Stimulated activated CD8-positive, alpha-beta memory T cell treated with anti-CD3 and anti-CD28 coated beads, Interleukin-12 subunit alpha, Interleukin-12 subunit beta, amount 100 ng/mL, for 1 hour (primary cell): ENCODE measurements around the gene HIGD1B.
A peak's percentile ranks its signal among the peaks of the same experiment; 100 is the strongest.

ENCODE experiments used
- DNase-seq: peaks from one replicate; pipeline ENCODE4 v3.0.0-alpha.2; 2020; ENCODE audit warnings: low read depth

The HIGD1B gene

GRCh38 chr17:44878627-44879221 is 31.0 kb downstream of the HIGD1B start:
- DNase-seq: no peak

GRCh38 chr17:44879376-44879775 is 31.7 kb downstream of the HIGD1B start:
- no peak for DNase-seq

- no peak for DNase-seq
Observed at GRCh38 chr17:44880062-44880461, 32.4 kb downstream of the HIGD1B start.

GRCh38 chr17:44881145-44881544 is 33.5 kb downstream of the HIGD1B start:
- no peak for DNase-seq

GRCh38 chr17:44884941-44885340 is 37.3 kb downstream of the HIGD1B start:
- DNase-seq: no peak

- no peak for DNase-seq
Observed at GRCh38 chr17:44887016-44887415, 39.3 kb downstream of the HIGD1B start.

GRCh38 chr17:44887971-44888954 is 40.6 kb downstream of the HIGD1B start:
- no peak for DNase-seq

- no peak for DNase-seq
Observed at GRCh38 chr17:44889003-44889402, 41.3 kb downstream of the HIGD1B start.

- DNase-seq: no peak
Observed at GRCh38 chr17:44892250-44892649, 44.6 kb downstream of the HIGD1B start.

GRCh38 chr17:44894642-44895041 is 47.0 kb downstream of the HIGD1B start:
- no peak for DNase-seq

- DNase-seq: no peak
Observed at GRCh38 chr17:44898768-44899073, 51.0 kb downstream of the HIGD1B start.

GRCh38 chr17:44899074-44899782 is 51.5 kb downstream of the HIGD1B start, which contains the start of gene EFTUD2:
EFTUD2 (minus strand) TSS chr17:44899445; CDS start chr17:44894521, 4,924 bp downstream.
- DNase-seq: peak; percentile 86
